ENCODE measurements around the gene FAM78A. TPM values are rescaled to one million over a fixed set of nuclear protein-coding genes. Genes with fewer than 3 reads are reported as not detected.

The FAM78A gene
- polyA plus RNA-seq, 1 donor from 2014 or later, result 0.47 TPM

DNA sequence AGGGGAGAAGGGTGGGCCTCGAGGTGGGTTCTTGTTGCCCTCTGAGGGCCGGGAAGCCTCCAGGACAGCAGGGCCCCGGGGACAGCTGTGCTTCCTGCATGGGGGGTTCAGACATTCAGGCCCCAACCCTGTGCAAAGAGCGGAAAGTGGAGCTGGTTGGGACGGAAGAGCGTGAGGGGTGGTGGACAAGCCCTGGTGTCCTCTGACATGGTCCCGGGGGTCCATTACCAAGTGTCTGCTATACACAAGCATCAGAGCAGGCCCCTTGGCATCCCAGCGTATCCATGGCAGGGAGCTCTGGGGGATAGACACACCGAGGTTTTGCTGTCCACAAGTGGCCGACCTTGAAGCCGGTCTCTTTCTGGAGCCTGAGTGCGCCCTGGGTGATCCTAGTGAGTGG lies 22.5 kb upstream of the FAM78A start:
- no peak overlapping the region for H3K27ac ChIP-seq (ENCODE audit: low read length)
- TF ChIP-seq, protein P1, sequence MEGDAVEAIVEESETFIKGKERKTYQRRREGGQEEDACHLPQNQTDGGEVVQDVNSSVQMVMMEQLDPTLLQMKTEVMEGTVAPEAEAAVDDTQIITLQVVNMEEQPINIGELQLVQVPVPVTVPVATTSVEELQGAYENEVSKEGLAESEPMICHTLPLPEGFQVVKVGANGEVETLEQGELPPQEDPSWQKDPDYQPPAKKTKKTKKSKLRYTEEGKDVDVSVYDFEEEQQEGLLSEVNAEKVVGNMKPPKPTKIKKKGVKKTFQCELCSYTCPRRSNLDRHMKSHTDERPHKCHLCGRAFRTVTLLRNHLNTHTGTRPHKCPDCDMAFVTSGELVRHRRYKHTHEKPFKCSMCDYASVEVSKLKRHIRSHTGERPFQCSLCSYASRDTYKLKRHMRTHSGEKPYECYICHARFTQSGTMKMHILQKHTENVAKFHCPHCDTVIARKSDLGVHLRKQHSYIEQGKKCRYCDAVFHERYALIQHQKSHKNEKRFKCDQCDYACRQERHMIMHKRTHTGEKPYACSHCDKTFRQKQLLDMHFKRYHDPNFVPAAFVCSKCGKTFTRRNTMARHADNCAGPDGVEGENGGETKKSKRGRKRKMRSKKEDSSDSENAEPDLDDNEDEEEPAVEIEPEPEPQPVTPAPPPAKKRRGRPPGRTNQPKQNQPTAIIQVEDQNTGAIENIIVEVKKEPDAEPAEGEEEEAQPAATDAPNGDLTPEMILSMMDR (IDR thresholded peaks at IDR 0.05; ENCODE audit: poor library complexity, severe bottlenecking), result no peak
- TF ChIP-seq RAD21 (conservative IDR thresholded peaks at IDR 0.05), result no peak
- TF ChIP-seq TAF1 (IDR thresholded peaks at IDR 0.05; ENCODE audit: low read depth), result no peak
- TF ChIP-seq MXI1 (conservative IDR thresholded peaks at IDR 0.05; ENCODE audit: poor library complexity, severe bottlenecking), result no peak
- TF ChIP-seq SMC3 (conservative IDR thresholded peaks at IDR 0.05; ENCODE audit: poor library complexity), result no peak
- TF ChIP-seq EP300 (conservative IDR thresholded peaks at IDR 0.05; ENCODE audit: poor library complexity, severe bottlenecking), result no peak
- TF ChIP-seq POLR2AphosphoS5 (IDR thresholded peaks at IDR 0.05), result no peak
- TF ChIP-seq, protein P2, sequence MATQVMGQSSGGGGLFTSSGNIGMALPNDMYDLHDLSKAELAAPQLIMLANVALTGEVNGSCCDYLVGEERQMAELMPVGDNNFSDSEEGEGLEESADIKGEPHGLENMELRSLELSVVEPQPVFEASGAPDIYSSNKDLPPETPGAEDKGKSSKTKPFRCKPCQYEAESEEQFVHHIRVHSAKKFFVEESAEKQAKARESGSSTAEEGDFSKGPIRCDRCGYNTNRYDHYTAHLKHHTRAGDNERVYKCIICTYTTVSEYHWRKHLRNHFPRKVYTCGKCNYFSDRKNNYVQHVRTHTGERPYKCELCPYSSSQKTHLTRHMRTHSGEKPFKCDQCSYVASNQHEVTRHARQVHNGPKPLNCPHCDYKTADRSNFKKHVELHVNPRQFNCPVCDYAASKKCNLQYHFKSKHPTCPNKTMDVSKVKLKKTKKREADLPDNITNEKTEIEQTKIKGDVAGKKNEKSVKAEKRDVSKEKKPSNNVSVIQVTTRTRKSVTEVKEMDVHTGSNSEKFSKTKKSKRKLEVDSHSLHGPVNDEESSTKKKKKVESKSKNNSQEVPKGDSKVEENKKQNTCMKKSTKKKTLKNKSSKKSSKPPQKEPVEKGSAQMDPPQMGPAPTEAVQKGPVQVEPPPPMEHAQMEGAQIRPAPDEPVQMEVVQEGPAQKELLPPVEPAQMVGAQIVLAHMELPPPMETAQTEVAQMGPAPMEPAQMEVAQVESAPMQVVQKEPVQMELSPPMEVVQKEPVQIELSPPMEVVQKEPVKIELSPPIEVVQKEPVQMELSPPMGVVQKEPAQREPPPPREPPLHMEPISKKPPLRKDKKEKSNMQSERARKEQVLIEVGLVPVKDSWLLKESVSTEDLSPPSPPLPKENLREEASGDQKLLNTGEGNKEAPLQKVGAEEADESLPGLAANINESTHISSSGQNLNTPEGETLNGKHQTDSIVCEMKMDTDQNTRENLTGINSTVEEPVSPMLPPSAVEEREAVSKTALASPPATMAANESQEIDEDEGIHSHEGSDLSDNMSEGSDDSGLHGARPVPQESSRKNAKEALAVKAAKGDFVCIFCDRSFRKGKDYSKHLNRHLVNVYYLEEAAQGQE (IDR thresholded peaks at IDR 0.05; ENCODE audit: borderline replicate concordance), result no peak
- no peak for TF ChIP-seq EZH2 (IDR thresholded peaks at IDR 0.05; ENCODE audit: borderline replicate concordance, insufficient read depth, low read length, poor library complexity, severe bottlenecking)

DNA sequence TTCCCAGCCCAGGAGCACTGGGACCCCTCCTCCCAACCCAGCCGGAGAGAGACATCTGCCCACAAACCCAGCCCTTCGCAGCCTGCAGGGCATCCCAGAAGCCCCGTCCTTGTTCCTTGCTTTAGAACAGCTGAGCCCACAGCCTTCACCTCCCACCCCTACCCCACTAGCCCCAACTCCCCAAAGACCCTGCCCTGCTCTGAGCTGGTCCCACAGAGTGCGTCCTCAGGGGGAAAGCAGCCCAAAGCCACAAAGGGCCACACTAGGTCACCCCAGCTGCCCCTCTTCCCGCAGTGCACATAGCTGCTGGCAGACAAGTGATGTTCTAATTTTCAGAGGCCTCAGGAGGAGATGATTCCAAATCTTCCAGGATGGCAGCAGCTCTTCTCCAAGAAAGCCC lies 22.0 kb upstream of the FAM78A start:
- no peaks in the 10 kb centered on the region for H4K20me1 ChIP-seq (ENCODE audit: insufficient read depth)
- no peaks in the 10 kb centered on the region for H3K79me2 ChIP-seq (replicated peaks; ENCODE audit: insufficient read depth, low read length)
- H3F3A ChIP-seq (ENCODE audit: insufficient read depth, low read length, poor library complexity, severe bottlenecking), result no peaks in the 10 kb centered on the region
- TF ChIP-seq POLR2AphosphoS5 (IDR thresholded peaks at IDR 0.05) (no peak), SMC3 (conservative IDR thresholded peaks at IDR 0.05; ENCODE audit: poor library complexity) (no peak)
- TF ChIP-seq, protein P2 (IDR thresholded peaks at IDR 0.05; ENCODE audit: borderline replicate concordance), result no peak
- no peaks in the 10 kb centered on the region for H3K27me3 ChIP-seq (ENCODE audit: insufficient read depth, low read depth, low read length)
- no peak overlapping the region for H3K9ac ChIP-seq (ENCODE audit: low read length)
- no peak overlapping the region for H3K4me2 ChIP-seq (ENCODE audit: low read length)
- H3K36me3 ChIP-seq (ENCODE audit: insufficient read depth, low read length), result no peaks in the 10 kb centered on the region
- no peak overlapping the region for H3K27ac ChIP-seq (ENCODE audit: low read length)
- H3K9me2 ChIP-seq (ENCODE audit: insufficient read depth, low read length), result no peaks in the 10 kb centered on the region
- no peaks in the 10 kb centered on the region for H3K9me3 ChIP-seq (ENCODE audit: low read length)
- H2AFZ ChIP-seq (ENCODE audit: low read depth, low read length), result no peak overlapping the region
- no peak overlapping the region for H3K4me3 ChIP-seq (ENCODE audit: low read length)

More for the DNA sequence above, 22.5 kb upstream of the FAM78A start:
- H3K4me2 ChIP-seq (ENCODE audit: low read length), result no peak overlapping the region
- H3K4me3 ChIP-seq (ENCODE audit: low read length), result no peak overlapping the region
- H2AFZ ChIP-seq (ENCODE audit: low read depth, low read length), result no peak overlapping the region
- H3K9ac ChIP-seq (ENCODE audit: low read length), result no peak overlapping the region
- no peaks in the 10 kb centered on the region for H3K9me3 ChIP-seq (ENCODE audit: low read length)
- H3K36me3 ChIP-seq (ENCODE audit: insufficient read depth, low read length), result no peaks in the 10 kb centered on the region
- H3K27me3 ChIP-seq (ENCODE audit: insufficient read depth, low read depth, low read length), result no peaks in the 10 kb centered on the region
- no peaks in the 10 kb centered on the region for H3F3A ChIP-seq (ENCODE audit: insufficient read depth, low read length, poor library complexity, severe bottlenecking)
- no peaks in the 10 kb centered on the region for H4K20me1 ChIP-seq (ENCODE audit: insufficient read depth)
- H3K79me2 ChIP-seq (replicated peaks; ENCODE audit: insufficient read depth, low read length), result no peaks in the 10 kb centered on the region
- H3K9me2 ChIP-seq (ENCODE audit: insufficient read depth, low read length), result no peaks in the 10 kb centered on the region
